A549 treated with AZD2906 at 1 μM for 4 hours (cell line): ENCODE data around the gene UCN3. TPM values are rescaled to one million over a fixed set of nuclear protein-coding genes. Genes with fewer than 3 reads are reported as not detected.

Experiments used
- total RNA-seq: library from RNA; stranded (reverse); fragments of 200-300 nt; extraction: Qiagen RNA extraction; gene quantifications from 5 replicates; pipeline ENCODE4 v1.2.3, GENCODE V29; 2022

The UCN3 gene
- total RNA-seq: not detected in 5 replicates

DNA sequence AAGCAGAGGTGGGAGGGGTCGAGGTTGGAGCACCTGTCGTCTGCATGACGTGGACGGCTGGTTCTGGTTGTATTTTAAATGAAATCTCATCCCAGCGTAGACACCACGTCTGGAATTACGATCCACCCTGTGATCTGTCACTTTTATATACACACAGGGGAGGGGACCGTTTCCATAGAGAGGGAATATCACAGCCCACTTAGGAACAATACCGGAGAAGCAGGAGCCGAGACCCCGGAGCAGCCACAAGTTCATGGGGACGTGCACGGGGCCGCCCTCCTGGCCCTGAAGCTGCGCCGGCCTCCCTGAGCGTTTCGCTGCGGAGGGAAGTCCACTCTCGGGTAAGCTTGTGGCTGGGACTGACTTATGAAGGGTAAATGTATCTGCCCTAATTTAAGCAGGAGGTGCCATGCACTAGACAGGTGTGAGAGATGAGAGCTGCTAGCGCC lies at the start of gene UCN3:
Gene UCN3, plus strand, starts transcription at position 77 of the 449 bp plus-strand sequence. CDS start 8,755 bp downstream, outside the sequence.

DNA sequence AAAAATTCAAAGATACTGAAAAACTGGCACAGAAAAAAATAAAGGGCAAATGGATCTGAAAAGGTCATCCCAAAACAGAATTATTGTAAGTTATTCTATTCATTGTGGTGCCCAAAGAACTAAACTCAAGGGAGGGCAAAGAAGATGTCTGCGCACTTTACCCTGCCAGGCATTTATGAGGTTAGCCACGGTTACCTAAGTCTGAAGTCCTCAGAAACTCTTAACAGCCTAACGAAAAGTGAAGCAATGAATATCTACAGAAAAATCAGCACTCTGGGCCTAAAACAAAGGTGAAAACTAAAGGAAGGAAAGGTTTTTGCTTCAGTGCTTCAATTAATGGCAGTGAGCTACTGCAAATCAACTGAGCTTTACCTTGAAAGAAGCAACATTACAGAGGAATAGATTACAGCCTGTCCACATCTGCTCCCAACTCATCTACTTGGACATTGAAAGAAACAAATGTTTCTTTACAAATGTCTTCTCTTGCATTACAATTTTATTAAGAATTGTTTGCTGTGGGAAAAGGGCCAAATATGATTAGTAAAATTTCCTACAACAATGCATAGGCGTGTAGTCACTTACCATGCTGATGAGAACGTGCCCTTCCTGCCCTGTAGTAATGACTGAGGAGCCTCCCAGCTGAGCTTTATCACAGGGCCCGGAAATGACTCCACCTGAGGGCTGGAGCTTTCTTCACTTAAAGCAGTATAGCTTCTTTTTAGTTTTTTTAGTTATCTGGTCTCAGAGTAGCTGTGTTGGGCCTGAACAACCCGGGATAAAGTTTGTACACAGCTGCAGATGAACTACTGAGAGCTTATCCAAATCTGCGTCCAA lies 39.7 kb downstream of the UCN3 start, which contains the start of gene TUBAL3:
Gene TUBAL3, minus strand, starts transcription at position 621 of the 834 bp plus-strand sequence. Its CDS starts 36 bp downstream, at position 585.

DNA sequence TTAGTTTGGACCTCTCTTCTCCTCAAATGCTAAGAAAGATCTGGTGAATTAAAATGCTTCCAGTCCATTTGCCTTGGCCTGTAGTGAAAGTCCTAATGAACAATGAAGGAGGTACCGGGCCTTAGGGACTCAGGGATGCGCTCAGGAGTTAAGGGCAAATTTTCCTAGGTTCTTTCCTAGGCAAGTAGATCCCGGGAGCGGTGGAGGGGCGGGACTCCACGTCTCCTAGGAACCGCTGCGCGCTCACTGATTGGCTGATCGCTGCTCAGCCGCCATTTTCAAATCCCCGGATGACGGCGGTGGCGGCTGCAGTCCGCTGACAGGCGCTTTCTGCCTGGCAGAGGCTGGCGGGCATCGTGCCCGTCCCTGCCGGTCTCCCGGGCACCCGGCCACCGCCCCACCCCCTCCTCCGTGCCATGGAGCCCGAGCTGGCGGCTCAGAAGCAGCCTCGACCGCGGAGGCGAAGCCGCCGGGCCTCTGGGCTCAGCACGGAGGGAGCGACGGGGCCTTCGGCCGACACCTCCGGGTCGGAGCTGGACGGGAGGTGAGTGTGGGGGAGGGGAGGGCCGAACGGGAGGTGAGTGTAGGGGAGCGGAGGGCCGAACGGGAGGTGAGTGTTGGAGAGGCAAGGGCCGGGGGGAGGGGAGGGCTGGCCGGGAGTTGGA lies 47.6 kb downstream of the UCN3 start, which contains the start of gene NET1:
Gene NET1, plus strand, starts transcription at position 281 of the 665 bp plus-strand sequence. Its CDS starts 136 bp downstream, at position 417.

Other genes with a start within 250 kb of the UCN3 start
- gene AKR1C8, start 179.8 kb upstream of the UCN3 start, total RNA-seq: 0.08 to 0.25 TPM in 2 of 5 replicates, not detected in the others
- 0.13 to 0.49 TPM (median 0.36 TPM) in 5 replicates for gene AKR1C4, start 168.1 kb upstream of the UCN3 start, total RNA-seq
- 0.23 to 0.31 TPM (median 0.31 TPM) in 5 replicates for gene TUBAL3, start 39.9 kb downstream of the UCN3 start, total RNA-seq
- gene NET1, start 47.6 kb downstream of the UCN3 start, total RNA-seq: 40.6 to 54.6 TPM (median 49.0 TPM) in 5 replicates
- gene CALML5, start 134.6 kb downstream of the UCN3 start, total RNA-seq: not detected in 5 replicates
- not detected in 5 replicates for gene CALML3, start 160.0 kb downstream of the UCN3 start, total RNA-seq